Calu3 (cell line): ENCODE measurements around the gene PCSK5. TPM values are rescaled to one million over a fixed set of nuclear protein-coding genes. Genes with fewer than 3 reads are reported as not detected.

ENCODE experiments used
- BruUV-seq: library from RNA; stranded (reverse); fragments of 400-500 nt; replicated peaks from 2 replicates; lab custom pipeline; 2021; lab: Mats Ljungman, UMichigan
- CTCF ChIA-PET: fragments of 300-600 bp; sonication (Branson Sonifier 250); formaldehyde crosslinking; loops from one replicate; lab custom pipeline; 2022; ENCODE audit warnings: antibody characterized with exemption; lab: Charles Lee
- DNase-seq: peaks from one replicate; pipeline ENCODE4 v3.0.0; 2022
- H3K27ac Mint-ChIP-seq: one replicate; pipeline ENCODE4 v1.8.0; 2022; ENCODE audit warnings: mixed read lengths; ENCODE audit not compliant: unreplicated experiment
- H3K27me3 Mint-ChIP-seq: one replicate; pipeline ENCODE4 v1.8.0; 2022; ENCODE audit warnings: mixed read lengths; ENCODE audit not compliant: unreplicated experiment
- H3K36me3 Mint-ChIP-seq: one replicate; pipeline ENCODE4 v1.8.0; 2022; ENCODE audit warnings: mild to moderate bottlenecking, moderate library complexity, mixed read lengths; ENCODE audit not compliant: insufficient read depth, unreplicated experiment
- H3K4me1 Mint-ChIP-seq: one replicate; pipeline ENCODE4 v1.8.0; 2022; ENCODE audit warnings: mild to moderate bottlenecking, low read depth, mixed read lengths; ENCODE audit not compliant: unreplicated experiment
- H3K4me3 Mint-ChIP-seq: one replicate; pipeline ENCODE4 v1.8.0; 2022; ENCODE audit warnings: mild to moderate bottlenecking, low read depth, moderate library complexity, mixed read lengths; ENCODE audit not compliant: unreplicated experiment
- H3K9me3 Mint-ChIP-seq: one replicate; pipeline ENCODE4 v1.8.0; 2022; ENCODE audit warnings: low read depth, mixed read lengths; ENCODE audit not compliant: unreplicated experiment
- intact Hi-C: fragments of 100-400 bp; cut with micrococcal nuclease; formaldehyde crosslinking; loops from one replicate; pipeline ENCODE4 v1.10.0; 2022; ENCODE audit not compliant: unreplicated experiment
- total RNA-seq: library from RNA; stranded (reverse); gene quantifications from 2 replicates; pipeline ENCODE4 v1.2.3, GENCODE V29; 2022
- TF ChIP-seq, protein P1 (sequence below): fragments of 200-600 bp; IDR thresholded peaks from one replicate; pipeline ENCODE4 v1.8.0; 2022; ENCODE audit warnings: antibody characterized with exemption; ENCODE audit not compliant: unreplicated experiment

PCSK5 gene
- total RNA-seq, 1 experiment from 2014 or later, result 38.4 TPM

DNA sequence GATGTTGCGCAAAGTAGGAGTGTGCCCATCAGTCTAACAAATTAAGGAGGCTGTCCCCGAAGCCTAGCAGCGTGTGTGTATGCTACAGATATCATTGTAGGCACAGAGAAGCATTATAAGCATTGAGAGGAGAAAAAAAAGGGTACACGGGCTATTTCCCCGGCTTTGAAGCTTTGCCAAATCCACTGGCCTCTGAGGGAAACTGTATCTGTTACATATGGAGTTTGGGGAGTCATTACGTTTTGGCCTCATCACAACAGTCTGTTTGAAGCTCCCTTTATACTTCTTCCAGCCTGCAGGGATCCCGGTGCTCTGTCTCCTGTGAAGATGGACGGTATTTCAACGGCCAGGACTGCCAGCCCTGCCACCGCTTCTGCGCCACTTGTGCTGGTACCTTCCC is 297.8 kb downstream of the PCSK5 start:
- DNase-seq, result no peak
- BruUV-seq, result no TSS peak
- Mint-ChIP-seq H3K4me3 (no peak overlapping the region), H3K27me3 (no peaks in the 10 kb centered on the region), H3K9me3 (no peaks in the 10 kb centered on the region), H3K4me1 (no peaks in the 10 kb centered on the region), H3K27ac (no peak overlapping the region), H3K36me3 (peaks cover 22% of the 10 kb centered on the region)
- TF ChIP-seq, protein P1, sequence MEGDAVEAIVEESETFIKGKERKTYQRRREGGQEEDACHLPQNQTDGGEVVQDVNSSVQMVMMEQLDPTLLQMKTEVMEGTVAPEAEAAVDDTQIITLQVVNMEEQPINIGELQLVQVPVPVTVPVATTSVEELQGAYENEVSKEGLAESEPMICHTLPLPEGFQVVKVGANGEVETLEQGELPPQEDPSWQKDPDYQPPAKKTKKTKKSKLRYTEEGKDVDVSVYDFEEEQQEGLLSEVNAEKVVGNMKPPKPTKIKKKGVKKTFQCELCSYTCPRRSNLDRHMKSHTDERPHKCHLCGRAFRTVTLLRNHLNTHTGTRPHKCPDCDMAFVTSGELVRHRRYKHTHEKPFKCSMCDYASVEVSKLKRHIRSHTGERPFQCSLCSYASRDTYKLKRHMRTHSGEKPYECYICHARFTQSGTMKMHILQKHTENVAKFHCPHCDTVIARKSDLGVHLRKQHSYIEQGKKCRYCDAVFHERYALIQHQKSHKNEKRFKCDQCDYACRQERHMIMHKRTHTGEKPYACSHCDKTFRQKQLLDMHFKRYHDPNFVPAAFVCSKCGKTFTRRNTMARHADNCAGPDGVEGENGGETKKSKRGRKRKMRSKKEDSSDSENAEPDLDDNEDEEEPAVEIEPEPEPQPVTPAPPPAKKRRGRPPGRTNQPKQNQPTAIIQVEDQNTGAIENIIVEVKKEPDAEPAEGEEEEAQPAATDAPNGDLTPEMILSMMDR, result no peak
- CTCF ChIA-PET, result no interaction called here
- intact Hi-C loops, result no loop called here

DNA sequence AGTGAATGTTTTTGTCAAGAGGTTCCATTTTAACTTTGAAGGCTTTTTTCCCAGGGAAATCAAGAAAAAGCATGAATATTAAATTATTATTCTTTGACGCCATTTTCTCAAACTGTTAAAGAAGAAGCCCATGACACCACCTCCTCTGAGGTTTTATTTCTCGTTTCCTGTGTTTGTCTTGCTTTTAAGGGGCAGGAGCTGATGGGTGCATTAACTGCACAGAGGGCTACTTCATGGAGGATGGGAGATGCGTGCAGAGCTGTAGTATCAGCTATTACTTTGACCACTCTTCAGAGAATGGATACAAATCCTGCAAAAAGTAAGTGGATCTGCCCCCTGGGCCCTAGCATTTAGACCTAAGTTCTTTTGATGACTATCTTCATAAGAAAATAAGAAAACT is 298.4 kb downstream of the PCSK5 start:
- no peak for DNase-seq
- Mint-ChIP-seq H3K9me3 (no peaks in the 10 kb centered on the region), H3K36me3 (peaks cover 25% of the 10 kb centered on the region), H3K27ac (no peak overlapping the region), H3K4me3 (no peak overlapping the region), H3K27me3 (no peaks in the 10 kb centered on the region), H3K4me1 (no peaks in the 10 kb centered on the region)
- intact Hi-C loops, result no loop called here
- BruUV-seq, result no TSS peak
- CTCF ChIA-PET, result no interaction called here
- TF ChIP-seq, protein P1, result no peak

DNA sequence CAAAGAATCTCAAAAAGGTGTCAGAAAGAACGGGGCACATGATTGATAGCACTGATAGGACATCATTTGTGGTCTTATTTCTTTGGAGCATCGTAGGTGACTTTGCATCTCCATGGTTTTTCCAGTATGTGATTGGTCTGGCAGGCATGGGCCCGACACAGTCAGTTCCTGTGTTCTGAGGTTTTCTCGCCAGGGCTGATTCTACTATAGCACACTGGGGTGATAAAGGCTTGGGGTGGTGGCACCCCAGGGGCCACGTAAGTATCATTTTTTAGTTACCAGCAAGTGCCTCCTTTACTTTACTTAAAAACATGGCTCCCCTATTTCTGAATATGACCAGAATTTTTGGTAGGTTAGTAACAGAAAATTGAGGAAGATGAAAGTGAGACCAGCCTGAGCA is 301.0 kb downstream of the PCSK5 start:
- Mint-ChIP-seq H3K4me3 (no peak overlapping the region), H3K27ac (no peak overlapping the region), H3K9me3 (no peaks in the 10 kb centered on the region), H3K27me3 (no peaks in the 10 kb centered on the region), H3K4me1 (no peaks in the 10 kb centered on the region), H3K36me3 (peaks cover 25% of the 10 kb centered on the region)
- CTCF ChIA-PET, result no interaction called here
- no TSS peak for BruUV-seq
- TF ChIP-seq, protein P1, result no peak
- intact Hi-C loops, result no loop called here
- DNase-seq, result no peak

DNA sequence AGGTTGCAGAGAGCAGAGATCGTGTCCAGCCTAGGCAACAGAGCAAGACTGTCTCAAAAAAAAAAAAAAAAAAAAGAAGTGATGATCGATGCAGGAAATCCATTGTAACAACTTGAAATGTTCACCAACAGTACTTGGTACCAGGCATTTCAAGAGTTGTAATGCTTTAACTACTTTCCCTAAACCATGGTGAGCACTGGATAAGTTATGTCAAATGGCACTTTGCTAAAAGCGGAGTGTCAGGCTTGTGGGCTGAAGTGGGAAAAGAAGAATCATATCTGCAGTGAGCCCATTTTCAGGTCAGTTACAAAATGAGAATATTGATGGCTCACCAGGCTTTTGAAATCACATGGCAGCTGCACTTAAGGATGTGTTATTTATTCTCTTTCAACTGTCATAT is 301.5 kb downstream of the PCSK5 start:
- Mint-ChIP-seq H3K4me3 (no peak overlapping the region), H3K4me1 (no peaks in the 10 kb centered on the region), H3K9me3 (no peaks in the 10 kb centered on the region), H3K27me3 (no peaks in the 10 kb centered on the region), H3K27ac (no peak overlapping the region), H3K36me3 (peaks cover 25% of the 10 kb centered on the region)
- intact Hi-C loops, result no loop called here
- TF ChIP-seq, protein P1, result no peak
- CTCF ChIA-PET, result no interaction called here
- BruUV-seq, result no TSS peak
- no peak for DNase-seq
